Fibroblast of mammary gland (primary cell): ENCODE results near the gene OXER1.
A peak's percentile ranks its signal among the peaks of the same experiment; 100 is the strongest.

Experiments
- DNase-seq: peaks from one replicate; pipeline ENCODE4 v3.0.0-alpha.2; 2010; ENCODE audit warnings: low read depth
- H3K4me3 ChIP-seq: 2 replicates; pipeline ENCODE4 v1.5.1; 2011; ENCODE audit warnings: low read depth, mild to moderate bottlenecking, low read length, moderate library complexity; ENCODE audit not compliant: control insufficient read depth
- CTCF ChIP-seq: conservative IDR thresholded peaks from 2 replicates; pipeline ENCODE4 v1.5.1; 2011; ENCODE audit warnings: low read depth, low read length, inconsistent platforms; ENCODE audit not compliant: control insufficient read depth, insufficient read depth

Gene OXER1

GRCh38 chr2:42783511-42783910, 19.6 kb upstream of the OXER1 start:
- DNase-seq = no peak
- H3K4me3 ChIP-seq = no peak overlapping the region
- no peak for TF ChIP-seq CTCF

- H3K4me3 ChIP-seq = no peak overlapping the region
- TF ChIP-seq CTCF = no peak
- DNase-seq = no peak
Observed at GRCh38 chr2:42781181-42781580, 17.2 kb upstream of the OXER1 start.

- peak; percentile 36 for DNase-seq
- no peak for TF ChIP-seq CTCF
- H3K4me3 ChIP-seq = no peak overlapping the region
Observed at GRCh38 chr2:42777883-42778805, 14.2 kb upstream of the OXER1 start.

GRCh38 chr2:42775810-42776209, 11.9 kb upstream of the OXER1 start:
- no peak for TF ChIP-seq CTCF
- DNase-seq = no peak
- H3K4me3 ChIP-seq = no peak overlapping the region

GRCh38 chr2:42775186-42775585, 11.3 kb upstream of the OXER1 start:
- DNase-seq = no peak
- TF ChIP-seq CTCF = no peak
- H3K4me3 ChIP-seq = no peak overlapping the region

GRCh38 chr2:42771546-42772153, 7.7 kb upstream of the OXER1 start:
- no peak for TF ChIP-seq CTCF
- no peak for DNase-seq
- H3K4me3 ChIP-seq = no peak overlapping the region
